Measurements from ENCODE around the gene MAZ.
"Not testable (repeated sequence)": the region's sequence is repeated elsewhere in the genome, so short reads cannot be mapped to it uniquely, and the experiment has no call there.

GRCh38 chr16:29793153-29793552, 13.2 kb upstream of the MAZ start:
- not testable (repeated sequence) for TF ChIP-seq CTCF, POLR2A (IDR thresholded peaks at IDR 0.05)
